ENCODE results near the gene OSBPL6. TPM values are rescaled to one million over a fixed set of nuclear protein-coding genes. Genes with fewer than 3 reads are reported as not detected.

OSBPL6 gene
- total RNA-seq, 1 experiment from 2014 or later = 11.6 TPM

- ATAC-seq = no peak
- Histone ChIP-seq H3K79me2 (ENCODE audit: insufficient read depth, low read length) (peaks cover 31% of the 10 kb centered on the region), H3K27me3 (ENCODE audit: insufficient read depth, low read length) (no peaks in the 10 kb centered on the region), H3K9me3 (ENCODE audit: control insufficient read depth in 1 of 2, insufficient read depth in 1 of 2, low read depth in 1 of 2, low read length in 2 of 2) (no peaks in the 10 kb centered on the region), H4K20me1 (ENCODE audit: insufficient read depth) (0 out of 2 replicates have a peak, but pooled peaks cover 5% of the 10 kb centered on the region), H3K9ac (ENCODE audit: low read length) (no peak overlapping the region), H3K4me1 (ENCODE audit: control insufficient read depth in 1 of 2, insufficient read depth in 2 of 2, low read length in 2 of 2) (peaks cover 12 to 20% of the 10 kb centered on the region in 2 experiments; a peak in 2 of 4 replicates), H3K9me2 (ENCODE audit: insufficient read depth) (no peaks in the 10 kb centered on the region), H3K4me2 (ENCODE audit: low read length) (peak overlapping the region; percentile 94), H3K36me3 (ENCODE audit: control insufficient read depth in 1 of 2, insufficient read depth in 2 of 2, low read length in 2 of 2) (peaks cover 9 to 11% of the 10 kb centered on the region in 2 experiments; a peak in 3 of 4 replicates), H3K27ac (ENCODE audit: low read depth, low read length) (peak overlapping the region; percentile 86; the same call in 1 of the 2 replicates), H3K4me3 (replicated peaks in 1 of 2; ENCODE audit: low read depth in 1 of 2, low read length in 2 of 2) (peak overlapping the region in 1 of 2 experiments; percentile 72; a peak in 2 of 4 replicates), H2AFZ (ENCODE audit: low read depth, low read length, poor library complexity, severe bottlenecking) (no peak overlapping the region)
- DNase-seq (ENCODE audit: low read depth, low spot score) = no peak
- no peak for TF ChIP-seq CTCF (IDR thresholded peaks at IDR 0.05 in 2 of 3, conservative IDR thresholded peaks at IDR 0.05 in 1 of 3; ENCODE audit: borderline replicate concordance in 1 of 3, insufficient read depth in 1 of 3, low read depth in 2 of 3, low read length in 2 of 3)
- no peak for TF ChIP-seq ZBTB33 (IDR thresholded peaks at IDR 0.05; ENCODE audit: extremely low read depth, insufficient replicate concordance, low read length)
- TF ChIP-seq FOSL1 (IDR thresholded peaks at IDR 0.05; ENCODE audit: low read depth) = no peak
- TF ChIP-seq MAX (IDR thresholded peaks at IDR 0.05) = no peak
- TF ChIP-seq JUND (IDR thresholded peaks at IDR 0.05) = no peak
- no peak for TF ChIP-seq ZNF274 (IDR thresholded peaks at IDR 0.05; ENCODE audit: low read depth, low read length)
- no peak for TF ChIP-seq POLR2A (IDR thresholded peaks at IDR 0.05; ENCODE audit: borderline replicate concordance, extremely low read depth, insufficient read depth, insufficient read length)
- no peak for TF ChIP-seq EGR1 (IDR thresholded peaks at IDR 0.05; ENCODE audit: low read depth)
- TF ChIP-seq SRF (IDR thresholded peaks at IDR 0.05; ENCODE audit: low read depth) = no peak
- no peak for TF ChIP-seq TCF7L2 (IDR thresholded peaks at IDR 0.05; ENCODE audit: borderline replicate concordance, extremely low read depth, insufficient read depth, insufficient read length)
- TF ChIP-seq YY1 (IDR thresholded peaks at IDR 0.05; ENCODE audit: extremely low read depth, insufficient replicate concordance, low read depth, low read length) = no peak
- TF ChIP-seq CEBPB (IDR thresholded peaks at IDR 0.05; ENCODE audit: low read depth) = no peak
- no TSS peak for BruUV-seq (replicated peaks)
- intact Hi-C loops (cut with micrococcal nuclease) = no loop called here
- POLR2A ChIA-PET = no interaction called here
- RAD21 ChIA-PET (ENCODE audit: low non-redundant PET in 1 of 2, low total read pairs in 2 of 2, uncharacterized antibody in 2 of 2, unreplicated experiment in 2 of 2) = no interaction called here
- CTCF ChIA-PET = no interaction called here
These were observed 258.0 kb downstream of the OSBPL6 start for GRCh38 chr2:178452334-178452733.

Other genes starting within 250 kb of the OSBPL6 start
- 0.61 TPM for gene PDE11A, start 121.7 kb upstream of the OSBPL6 start, total RNA-seq (2021; ENCODE audit: unreplicated experiment)
- 7.4 TPM for gene RBM45, start 82.1 kb upstream of the OSBPL6 start, total RNA-seq (2021; ENCODE audit: unreplicated experiment)

Measured in HCT116 (cell line).